LNCAP (cell line): ENCODE results near the gene USP40.

Experiments
- CTCF ChIP-seq: fragments of 450-650 bp; IDR thresholded peaks from 2 replicates; pipeline ENCODE4 v1.5.1; 2017; ENCODE audit warnings: mild to moderate bottlenecking

Gene USP40

GRCh38 chr2:233544200-233544610 lies 22.4 kb downstream of the USP40 start:
- no peak for TF ChIP-seq CTCF

GRCh38 chr2:233542507-233542906 lies 24.1 kb downstream of the USP40 start:
- TF ChIP-seq CTCF, result no peak

GRCh38 chr2:233538741-233539140 lies 27.8 kb downstream of the USP40 start:
- TF ChIP-seq CTCF, result no peak

GRCh38 chr2:233535271-233535670 lies 31.3 kb downstream of the USP40 start:
- TF ChIP-seq CTCF, result no peak

- TF ChIP-seq CTCF, result no peak
Measured at GRCh38 chr2:233532971-233533370, 33.6 kb downstream of the USP40 start.

GRCh38 chr2:233531955-233532354 lies 34.6 kb downstream of the USP40 start:
- TF ChIP-seq CTCF, result no peak

- no peak for TF ChIP-seq CTCF
Measured at GRCh38 chr2:233530381-233530780, 36.2 kb downstream of the USP40 start.

GRCh38 chr2:233528182-233528581 lies 38.4 kb downstream of the USP40 start:
- no peak for TF ChIP-seq CTCF
